Loucy (cell line): ENCODE measurements around the gene KCNS1.

Experiments used
- EZH2phosphoT487 ChIP-seq: fragments of 200-600 bp; IDR thresholded peaks from 2 replicates; pipeline ENCODE4 v1.6.1; 2018; ENCODE audit warnings: antibody characterized with exemption, mild to moderate bottlenecking, moderate library complexity, borderline replicate concordance
- TF ChIP-seq, protein P1 (sequence below): fragments of 200-600 bp; sonication (generic); conservative IDR thresholded peaks from 2 replicates; pipeline ENCODE4 v1.5.1; 2014; ENCODE audit warnings: mild to moderate bottlenecking, antibody characterized with exemption, low read length

- TF ChIP-seq, protein P1, sequence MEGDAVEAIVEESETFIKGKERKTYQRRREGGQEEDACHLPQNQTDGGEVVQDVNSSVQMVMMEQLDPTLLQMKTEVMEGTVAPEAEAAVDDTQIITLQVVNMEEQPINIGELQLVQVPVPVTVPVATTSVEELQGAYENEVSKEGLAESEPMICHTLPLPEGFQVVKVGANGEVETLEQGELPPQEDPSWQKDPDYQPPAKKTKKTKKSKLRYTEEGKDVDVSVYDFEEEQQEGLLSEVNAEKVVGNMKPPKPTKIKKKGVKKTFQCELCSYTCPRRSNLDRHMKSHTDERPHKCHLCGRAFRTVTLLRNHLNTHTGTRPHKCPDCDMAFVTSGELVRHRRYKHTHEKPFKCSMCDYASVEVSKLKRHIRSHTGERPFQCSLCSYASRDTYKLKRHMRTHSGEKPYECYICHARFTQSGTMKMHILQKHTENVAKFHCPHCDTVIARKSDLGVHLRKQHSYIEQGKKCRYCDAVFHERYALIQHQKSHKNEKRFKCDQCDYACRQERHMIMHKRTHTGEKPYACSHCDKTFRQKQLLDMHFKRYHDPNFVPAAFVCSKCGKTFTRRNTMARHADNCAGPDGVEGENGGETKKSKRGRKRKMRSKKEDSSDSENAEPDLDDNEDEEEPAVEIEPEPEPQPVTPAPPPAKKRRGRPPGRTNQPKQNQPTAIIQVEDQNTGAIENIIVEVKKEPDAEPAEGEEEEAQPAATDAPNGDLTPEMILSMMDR = no peak
- no peak for TF ChIP-seq EZH2phosphoT487
Measured at GRCh38 chr20:45094864-45095574, 5.9 kb downstream of the KCNS1 start.
